NT2/D1 (cell line): ENCODE results near the gene SLC6A13.

ENCODE experiments used
- SUZ12 ChIP-seq: IDR thresholded peaks from 2 replicates; pipeline ENCODE4 v1.6.1; 2011; ENCODE audit not compliant: insufficient read length, insufficient read depth; ENCODE audit errors: extremely low read depth
- YY1 ChIP-seq: IDR thresholded peaks from 2 replicates; pipeline ENCODE4 v1.6.1; 2011; ENCODE audit not compliant: insufficient read length, insufficient read depth

GRCh38 chr12:226401-226800 is 36.2 kb downstream of the SLC6A13 start:
- TF ChIP-seq YY1 (no peak), SUZ12 (no peak)
